NCI-H187 (cell line): ENCODE measurements around the gene UST.
"Not testable (repeated sequence)": the region's sequence is repeated elsewhere in the genome, so short reads cannot be mapped to it uniquely, and the experiment has no call there.

Source experiments
- DNase-seq, 2 experiments: peaks; one replicate each; lab custom pipeline; 2025; lab: John Stamatoyannopoulos, UW

The UST gene

GRCh38 chr6:148868901-148869300, 122.1 kb downstream of the UST start:
- DNase-seq: no peak

- DNase-seq: no peak
Measured at GRCh38 chr6:148869585-148869984, 122.8 kb downstream of the UST start.

- DNase-seq: no peak
Measured at GRCh38 chr6:148873154-148873553, 126.3 kb downstream of the UST start.

DNA sequence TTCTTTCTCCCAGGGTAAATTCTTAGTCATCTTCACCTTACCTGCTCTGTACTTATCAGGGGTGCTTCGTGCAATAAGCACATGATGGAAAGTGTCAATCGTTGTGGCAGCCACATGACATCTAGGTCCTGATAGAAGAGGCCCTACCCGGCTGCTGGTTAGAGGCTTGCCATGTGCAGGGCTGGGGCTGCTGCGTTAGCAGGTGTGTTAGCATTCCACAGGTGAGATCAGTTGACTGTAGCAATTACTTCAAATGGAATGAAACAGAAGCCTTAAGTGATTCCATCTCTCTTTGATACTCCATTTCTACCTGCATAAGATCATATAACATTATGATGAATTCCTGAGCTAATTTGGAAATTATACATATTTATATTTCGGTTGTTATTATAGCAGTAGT, 127.0 kb downstream of the UST start:
- no peak for DNase-seq

GRCh38 chr6:148874698-148875293, 128.0 kb downstream of the UST start:
- peak; percentile 37 for DNase-seq

DNA sequence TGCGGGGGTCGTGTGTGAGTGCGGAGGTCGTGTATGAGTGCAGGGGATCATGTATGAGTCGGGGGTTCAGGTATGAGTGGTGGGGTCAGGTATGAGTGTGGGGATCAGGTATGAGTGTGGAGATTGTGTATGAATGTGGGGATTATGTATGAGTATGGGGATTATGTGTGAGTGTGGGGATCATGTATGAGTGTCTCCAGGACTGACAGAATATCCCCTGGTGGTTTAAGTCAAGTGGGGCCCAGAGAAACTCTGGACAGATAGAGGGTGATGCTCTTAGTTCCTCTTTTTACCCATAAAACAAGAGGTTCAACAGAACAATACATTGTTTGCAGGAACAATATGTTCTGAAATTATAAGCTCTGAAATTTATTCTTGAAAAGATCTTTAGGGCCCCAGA, 131.9 kb downstream of the UST start:
- no peak for DNase-seq

GRCh38 chr6:148880742-148881141, 133.9 kb downstream of the UST start:
- not testable (repeated sequence) for DNase-seq

DNA sequence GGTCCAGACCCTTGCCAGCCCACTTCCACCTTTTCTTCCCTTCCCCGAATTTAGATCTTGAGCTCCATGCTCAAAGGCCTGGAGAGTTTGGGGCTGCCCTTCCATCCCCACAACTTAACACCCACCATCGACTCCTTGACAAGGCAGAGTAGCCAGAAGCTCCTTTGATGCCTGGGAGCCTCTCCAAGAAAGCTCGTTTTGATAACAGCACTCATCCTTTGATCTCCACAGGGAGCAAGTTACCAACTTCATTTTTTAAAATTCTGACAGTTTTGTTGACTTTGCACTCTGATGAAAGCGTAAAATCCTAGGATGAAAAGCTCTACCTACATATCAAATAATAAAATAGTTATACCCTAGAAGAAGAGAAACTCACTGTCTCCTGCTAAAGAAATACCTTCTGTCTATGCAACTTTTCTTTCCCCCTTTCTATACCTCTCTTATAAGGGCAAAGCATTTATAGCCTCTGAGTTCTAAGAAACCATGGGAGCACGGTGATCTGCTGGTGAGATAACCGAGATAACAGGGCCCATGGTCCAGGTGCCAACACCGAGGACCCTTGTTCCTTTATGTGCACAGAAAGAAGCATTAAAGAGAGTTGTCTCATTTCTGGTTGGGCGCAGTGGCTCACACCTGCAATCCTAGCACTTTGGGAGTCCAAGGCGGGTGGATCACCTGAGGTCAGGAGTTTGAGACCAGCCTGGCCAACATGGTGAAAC, 134.9 kb downstream of the UST start:
- DNase-seq: no peak

DNA sequence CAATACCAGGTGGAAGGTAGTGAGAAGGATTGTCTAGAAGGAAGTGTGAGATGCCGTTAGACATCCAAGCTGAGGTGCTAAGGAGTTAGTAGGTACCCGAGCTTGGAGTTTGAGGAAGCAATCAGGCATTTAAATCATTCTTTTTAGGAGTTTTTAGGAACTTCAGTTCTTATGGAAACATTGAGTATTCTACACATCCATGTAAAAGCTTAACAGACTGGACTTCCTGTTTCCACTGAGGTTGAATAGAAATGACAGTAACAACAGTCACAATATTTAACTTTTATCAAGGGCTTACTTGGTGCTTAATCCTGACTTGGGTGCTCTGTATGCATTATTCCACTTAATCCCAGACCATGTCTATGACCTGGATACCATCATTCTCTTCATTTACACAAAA, 136.4 kb downstream of the UST start:
- no peak for DNase-seq

GRCh38 chr6:148884461-148884860, 137.6 kb downstream of the UST start:
- peak in 1 of 2 experiments; percentile 37 for DNase-seq

DNA sequence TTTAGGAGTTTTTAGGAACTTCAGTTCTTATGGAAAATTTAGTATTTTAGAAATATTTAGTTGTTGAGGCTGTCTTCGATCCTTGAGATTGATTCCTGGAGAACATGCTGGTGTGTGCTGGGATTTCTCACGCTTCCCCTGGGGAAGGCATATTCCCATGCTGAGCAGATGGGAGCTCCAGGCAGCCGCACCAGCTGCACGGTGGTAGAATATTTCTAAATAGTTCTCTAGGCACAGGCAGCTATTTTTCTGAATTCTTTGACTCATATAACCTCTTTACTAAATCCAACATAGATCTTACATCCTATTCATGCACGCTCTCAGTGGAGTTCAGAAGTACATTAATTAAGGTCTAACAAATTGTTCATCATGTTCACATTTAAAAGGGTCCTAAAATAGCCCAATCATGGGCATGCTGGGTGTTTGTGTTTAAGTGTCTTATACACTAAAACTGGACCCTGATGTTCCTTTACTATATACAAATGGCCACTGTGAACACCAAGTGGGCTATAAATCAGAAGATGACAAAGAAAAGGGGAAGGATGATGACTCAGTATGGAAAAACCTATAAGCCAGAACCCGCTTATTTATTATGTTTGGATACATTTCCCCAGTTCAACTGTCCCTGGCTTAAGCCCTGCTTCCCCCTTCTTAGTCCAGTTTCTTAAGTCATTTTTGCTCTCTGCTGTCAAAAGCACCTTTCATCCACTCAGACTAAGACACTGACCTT, 138.5 kb downstream of the UST start:
- no peak for DNase-seq

DNA sequence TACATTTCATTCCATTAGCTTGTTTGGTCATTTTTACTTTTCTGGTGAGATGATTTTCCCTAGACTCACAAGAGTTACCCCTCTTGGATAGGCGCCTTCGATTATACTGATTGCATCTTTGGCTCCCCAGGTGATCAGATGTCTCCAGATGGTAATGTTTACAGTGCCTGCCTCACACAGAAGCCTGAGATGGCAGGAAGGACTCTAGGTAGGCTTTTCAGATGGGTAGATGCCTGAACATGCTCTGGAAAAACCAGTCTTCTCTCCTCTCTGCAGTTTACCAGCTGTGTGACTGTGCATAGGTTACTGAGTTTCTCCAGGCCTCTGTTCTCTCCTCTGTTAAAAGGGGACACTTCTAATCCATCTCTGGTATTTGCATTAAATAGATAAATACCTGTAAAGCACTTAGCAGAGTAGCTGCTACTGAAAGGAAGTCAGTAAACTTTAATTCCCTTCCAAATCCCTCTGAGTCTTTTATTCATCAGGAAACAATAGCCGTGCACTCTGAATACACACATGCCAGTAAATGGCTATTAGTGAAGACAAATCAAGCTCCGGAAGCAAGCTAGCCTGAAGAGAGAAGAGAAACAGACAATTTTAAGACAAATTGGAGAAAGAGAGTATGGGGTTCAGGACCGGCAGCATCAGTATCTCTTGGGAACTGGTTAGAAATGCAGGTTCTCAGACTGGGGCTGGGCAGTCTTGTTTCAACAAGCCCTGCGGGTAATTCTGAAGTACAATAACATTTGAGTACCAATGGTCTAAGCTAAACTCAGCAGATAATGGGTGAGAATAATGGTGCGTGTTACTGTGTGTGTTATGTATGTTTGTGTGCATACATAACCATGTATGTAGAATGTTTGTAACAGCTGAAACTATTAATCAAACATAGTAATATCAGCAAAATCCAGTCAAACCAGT, 139.4 kb downstream of the UST start:
- no peak for DNase-seq

GRCh38 chr6:148887181-148887580, 140.4 kb downstream of the UST start:
- DNase-seq: no peak

DNA sequence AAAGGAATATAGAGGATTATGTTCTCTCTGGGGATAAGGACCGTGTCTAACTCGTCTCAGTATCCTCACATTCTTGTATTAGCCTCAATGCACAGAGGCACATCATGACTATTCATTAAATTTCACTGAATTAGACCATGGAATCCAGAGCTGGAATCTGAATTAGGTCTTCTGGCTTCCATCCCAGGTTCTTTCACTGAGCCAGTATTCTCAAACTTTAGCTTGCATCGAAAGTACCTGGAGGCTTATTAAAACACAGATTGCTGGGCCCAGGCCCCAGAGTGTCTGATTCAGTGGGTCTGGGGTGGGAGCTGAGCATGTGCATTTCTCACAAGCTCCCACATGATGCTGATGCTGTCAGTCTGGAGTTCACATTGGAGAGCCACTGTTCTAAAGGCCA, 142.0 kb downstream of the UST start:
- no peak for DNase-seq

GRCh38 chr6:148890096-148890495, 143.3 kb downstream of the UST start:
- no peak for DNase-seq

- no peak for DNase-seq
Measured at GRCh38 chr6:148890652-148891404, 144.0 kb downstream of the UST start.

DNA sequence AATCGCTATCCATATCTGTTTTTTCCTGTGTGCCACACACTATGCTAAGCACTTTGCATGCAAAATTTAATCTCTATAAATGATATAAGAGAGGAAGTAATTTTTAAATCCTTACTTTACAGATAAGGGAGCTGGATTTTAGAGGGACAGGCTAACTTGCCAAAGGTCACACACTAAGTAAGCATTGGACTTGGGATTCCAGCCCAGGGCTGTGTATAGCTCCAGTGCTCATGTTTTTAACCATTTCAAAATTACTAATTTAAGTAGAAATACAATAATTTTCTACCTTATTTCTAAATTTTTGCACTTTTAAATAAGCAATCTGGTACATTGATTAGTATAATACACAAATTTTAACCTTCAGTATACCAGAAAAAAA, 144.6 kb downstream of the UST start:
- DNase-seq: no peak

DNA sequence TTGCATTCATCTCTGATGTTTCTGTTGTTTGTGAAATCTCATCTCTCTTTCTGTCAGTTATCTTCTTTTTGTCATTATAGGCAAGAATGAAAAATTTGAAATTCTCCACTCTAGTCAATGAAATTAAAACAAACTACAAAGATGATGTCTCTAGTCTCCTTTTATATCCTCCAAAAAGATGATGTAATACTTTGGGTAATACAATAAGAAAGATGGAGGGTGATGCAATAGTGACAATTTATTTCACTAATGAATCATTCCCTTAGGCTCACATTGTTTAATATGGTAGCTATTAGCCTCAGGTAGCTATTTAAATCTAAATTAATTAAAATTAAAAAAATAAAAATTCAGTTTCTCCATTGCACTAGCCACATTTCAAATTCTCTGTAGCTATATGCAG, 145.4 kb downstream of the UST start:
- DNase-seq: no peak

DNA sequence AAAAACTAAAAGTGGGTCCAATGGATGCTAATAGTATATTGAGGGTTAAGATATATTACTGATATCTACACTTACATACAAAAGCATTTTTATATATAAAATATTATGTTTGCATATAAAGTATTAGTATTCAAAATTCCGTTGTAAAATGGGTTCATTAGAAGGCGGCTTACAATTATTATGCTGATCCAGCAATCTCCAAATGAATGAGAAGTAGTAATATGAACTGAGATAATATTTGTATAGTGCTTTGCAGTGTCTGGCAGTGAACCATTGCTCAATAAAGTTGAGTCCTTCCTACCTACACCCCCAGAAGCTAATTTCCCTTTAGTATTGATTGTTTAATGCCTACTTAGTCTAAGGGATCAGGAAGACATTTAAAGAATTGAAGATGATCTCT, 146.2 kb downstream of the UST start:
- no peak for DNase-seq

DNA sequence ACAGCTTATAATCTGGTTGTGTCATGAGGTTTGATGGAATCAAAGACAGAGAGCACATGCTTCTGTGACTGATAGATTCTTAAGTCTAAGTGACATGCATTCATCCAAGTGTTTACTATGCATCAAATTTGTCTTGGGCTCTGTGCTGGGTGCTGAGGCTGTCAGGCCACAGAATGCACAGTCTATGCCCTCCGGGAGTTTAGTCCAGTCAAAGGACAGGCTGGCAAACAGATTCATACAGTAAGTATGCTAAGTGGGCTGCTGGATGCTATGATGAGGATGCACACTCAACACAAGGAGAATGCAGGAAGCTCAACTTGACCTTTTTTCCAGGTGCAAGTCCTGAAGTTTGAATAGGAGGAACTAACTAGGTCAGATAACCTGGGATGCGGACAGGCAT, 146.7 kb downstream of the UST start:
- no peak for DNase-seq

DNA sequence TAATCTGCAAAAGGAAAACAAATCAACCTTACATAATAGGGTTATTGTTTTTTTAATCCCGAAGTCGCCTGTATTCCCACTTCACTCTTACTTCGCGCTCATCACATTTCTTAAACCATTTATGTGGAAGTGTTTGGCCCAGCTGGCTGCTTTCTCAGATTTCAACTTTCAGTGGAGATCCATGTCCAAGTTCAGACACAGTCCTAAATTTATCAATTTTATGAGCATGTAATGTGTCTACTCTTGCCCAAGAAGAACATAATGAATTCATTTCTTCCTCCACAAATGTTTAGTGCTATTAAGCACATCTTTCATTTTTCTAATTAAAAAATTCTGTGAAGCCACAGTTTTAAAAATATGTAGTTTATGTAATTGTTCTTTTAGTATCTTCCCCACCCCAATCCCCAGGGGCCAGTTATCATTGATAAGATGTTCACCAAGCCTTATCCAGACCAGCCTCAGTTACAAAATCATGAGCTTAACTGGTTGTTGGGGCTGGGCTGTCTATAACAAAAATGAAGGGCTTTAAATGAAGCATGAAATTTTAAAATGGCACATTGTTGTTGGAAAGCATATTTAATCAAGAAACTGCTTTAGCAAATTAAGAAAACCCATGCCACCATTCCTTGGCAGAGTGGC, 151.7 kb downstream of the UST start:
- no peak for DNase-seq
